GM12878 (cell line): Measurements from ENCODE around the gene KIDINS220. TPM values are rescaled to one million over a fixed set of nuclear protein-coding genes. Genes with fewer than 3 reads are reported as not detected.

ENCODE experiments used
- ATAC-seq: fragments of 200-7000 bp; cut with Tn5 transposase; 3 replicates; pipeline ENCODE4 v1.9.1; 2020; ENCODE audit warnings: mild to moderate bottlenecking, moderate library complexity
- BruUV-seq: library from RNA; stranded (reverse); fragments of 400-500 nt; replicated peaks from 2 replicates; lab custom pipeline; 2021; lab: Mats Ljungman, UMichigan
- CTCF ChIA-PET: fragments of 300-600 bp; sonication (Branson Sonifier 250); formaldehyde crosslinking; extraction: SDS; loops from one replicate; lab custom pipeline; 2021; ENCODE audit warnings: inconsistent platforms; lab: Yijun Ruan, JAX
- POLR2A ChIA-PET: fragments of 350-600 bp; formaldehyde crosslinking; extraction: SDS; loops from one replicate; lab custom pipeline; 2021; ENCODE audit warnings: inconsistent platforms; lab: Charles Lee
- RAD21 ChIA-PET: fragments of 300-600 bp; sonication (Branson Sonifier 250); formaldehyde crosslinking; loops from one replicate; lab custom pipeline; 2023; ENCODE audit warnings: antibody characterized with exemption; ENCODE audit not compliant: unreplicated experiment; lab: Charles Lee
- SMC1A ChIA-PET: fragments of 300-600 bp; sonication (Branson Sonifier 250); formaldehyde crosslinking; loops from one replicate; lab custom pipeline; 2023; ENCODE audit not compliant: unreplicated experiment, uncharacterized antibody; lab: Charles Lee
- DNase-seq: peaks from one replicate; pipeline ENCODE4 v3.0.0-alpha.2; 2011; ENCODE audit warnings: low read depth, low spot score
- FAIRE-seq: peaks from 3 replicates; lab custom pipeline; 2011; peaks lifted over from hg19 to GRCh38; lab: Jason Lieb, UNC
- H2AFZ ChIP-seq: 2 replicates; pipeline ENCODE4 v1.6.0; 2011; ENCODE audit warnings: low read depth, low read length, control low read depth; ENCODE audit not compliant: control insufficient read depth
- H3K27ac ChIP-seq: 2 replicates; pipeline ENCODE4 v1.5.1; 2011; ENCODE audit warnings: control low read depth; ENCODE audit not compliant: control insufficient read depth, insufficient read depth
- H3K27me3 ChIP-seq, 2 experiments: replicated peaks in 1 of 2; 2 replicates each; pipeline versions ENCODE4 v1.6.0 to v1.6.1; 2011; ENCODE audit warnings: low read length in 1 of 2; ENCODE audit not compliant: control insufficient read depth in 2 of 2, insufficient read depth in 2 of 2
- H3K36me3 ChIP-seq, 2 experiments: 2 replicates each; pipeline ENCODE4 v1.5.1; 2011; ENCODE audit warnings: low read length in 1 of 2; ENCODE audit not compliant: control insufficient read depth in 2 of 2, insufficient read depth in 2 of 2
- H3K4me1 ChIP-seq: 2 replicates; pipeline ENCODE4 v1.6.1; 2011; ENCODE audit warnings: mild to moderate bottlenecking, low read length, moderate library complexity, mixed read lengths; ENCODE audit not compliant: control insufficient read depth, insufficient read depth
- H3K4me2 ChIP-seq: 2 replicates; pipeline ENCODE4 v1.6.0; 2011; ENCODE audit warnings: control low read depth; ENCODE audit not compliant: control insufficient read depth, insufficient read depth
- H3K4me3 ChIP-seq: fragments of 200-600 bp; sonication (generic); 2 replicates; pipeline ENCODE4 v1.5.1; 2016
- H3K79me2 ChIP-seq: 2 replicates; pipeline ENCODE4 v1.6.0; 2011; ENCODE audit warnings: low read length; ENCODE audit not compliant: control insufficient read depth, insufficient read depth
- H3K9ac ChIP-seq: 2 replicates; pipeline ENCODE4 v1.8.0; 2011; ENCODE audit warnings: low read length, control low read depth, mixed read lengths; ENCODE audit not compliant: control insufficient read depth, insufficient read depth
- H3K9me3 ChIP-seq: replicated peaks from 3 replicates; pipeline ENCODE4 v1.5.1; 2011; ENCODE audit warnings: mild to moderate bottlenecking, low read length; ENCODE audit not compliant: control insufficient read depth, insufficient read depth
- H4K20me1 ChIP-seq: 2 replicates; pipeline ENCODE4 v1.6.0; 2011; ENCODE audit not compliant: control insufficient read depth, insufficient read depth
- BMI1 ChIP-seq: fragments of 450-650 bp; IDR thresholded peaks from 2 replicates; pipeline ENCODE4 v1.6.1; 2016; ENCODE audit warnings: mild to moderate bottlenecking, moderate library complexity, borderline replicate concordance
- EED ChIP-seq: sonication (generic); IDR thresholded peaks from 2 replicates; pipeline ENCODE4 v1.6.1; 2016; ENCODE audit warnings: antibody characterized with exemption, low read depth
- GABPA ChIP-seq: IDR thresholded peaks from 2 replicates; pipeline ENCODE4 v1.6.1; 2014; ENCODE audit warnings: antibody characterized with exemption, low read depth, mild to moderate bottlenecking, inconsistent platforms
- GATAD2B ChIP-seq: fragments of 450-650 bp; conservative IDR thresholded peaks from 2 replicates; pipeline ENCODE4 v1.6.1; 2017; ENCODE audit warnings: low read depth, mild to moderate bottlenecking, moderate library complexity
- HDAC2 ChIP-seq: fragments of 200-600 bp; sonication (generic); IDR thresholded peaks from 2 replicates; pipeline ENCODE4 v1.6.1; 2017
- IRF4 ChIP-seq: IDR thresholded peaks from 2 replicates; pipeline ENCODE4 v1.6.1; 2011; ENCODE audit warnings: low read depth, low read length
- MEF2A ChIP-seq: IDR thresholded peaks from 2 replicates; pipeline ENCODE4 v1.6.1; 2011; ENCODE audit warnings: low read depth, mild to moderate bottlenecking, low read length, moderate library complexity; ENCODE audit not compliant: insufficient read depth
- SP1 ChIP-seq: IDR thresholded peaks from one replicate; pipeline ENCODE4 v1.6.1; 2011; ENCODE audit warnings: low read depth, low read length
- STAT1 ChIP-seq: fragments of 450-650 bp; conservative IDR thresholded peaks from 2 replicates; pipeline ENCODE4 v1.6.1; 2014; ENCODE audit warnings: antibody characterized with exemption, mild to moderate bottlenecking
- SUPT20H ChIP-seq: IDR thresholded peaks from 2 replicates; pipeline ENCODE4 v1.6.1; 2011; ENCODE audit warnings: low read depth, mild to moderate bottlenecking, low read length, moderate library complexity, borderline replicate concordance; ENCODE audit not compliant: control insufficient read depth
- ZNF384 ChIP-seq: IDR thresholded peaks from 2 replicates; pipeline ENCODE4 v1.6.1; 2012; ENCODE audit warnings: low read depth, mild to moderate bottlenecking, low read length, improper control_type of control experiment, borderline replicate concordance
- ZNF622 ChIP-seq: fragments of 450-650 bp; IDR thresholded peaks from 2 replicates; pipeline ENCODE4 v1.6.1; 2017; ENCODE audit warnings: mild to moderate bottlenecking, inconsistent platforms
- ZSCAN29 ChIP-seq: fragments of 450-650 bp; IDR thresholded peaks from 2 replicates; pipeline ENCODE4 v1.6.1; 2017; ENCODE audit warnings: mild to moderate bottlenecking, moderate library complexity
- WGBS: methylation state at CpG from one replicate; pipeline ENCODE4 v1.1.6; 2016; ENCODE audit warnings: low lambda C conversion rate; ENCODE audit not compliant: insufficient replicate concordance, insufficient coverage; ENCODE audit errors: missing lambda C conversion rate; 5-methylcytosine and 5-hydroxymethylcytosine counted together
- in situ Hi-C: fragments of 300-500 bp; cut with MboI; formaldehyde crosslinking; loops from 9 replicates; pipeline ENCODE4 v1.14.3; 2018; ENCODE audit warnings: mixed read lengths
- intact Hi-C: fragments of 100-400 bp; cut with micrococcal nuclease; formaldehyde crosslinking; loops from one replicate; pipeline ENCODE4 v1.14.2; 2022; ENCODE audit not compliant: unreplicated experiment
- polyA plus RNA-seq, 11 experiments: library from polyadenylated mRNA; depleted of rRNA in 4 of 11; unstranded in 6 of 11; stranded (reverse) in 5 of 11; fragments of >200 nt; fragmentation: Nextera tagmentation in 4 of 11; fragmentation: Illumina TruSeq in 1 of 11; extraction: Ambion mirVana in 4 of 11; extraction: Trizol in 1 of 11; gene quantifications; 1 replicate in 1 of 11; 2 replicates in 10 of 11; pipeline versions ENCODE4 v1.2.1 to v1.2.3, GENCODE V29; 2011 to 2016; ENCODE audit warnings: inconsistent platforms in 2 of 11, missing spikeins in 2 of 11, low read depth in 1 of 11
- total RNA-seq, 4 experiments: library from RNA; depleted of rRNA in 3 of 4; stranded (reverse); fragments of >200 nt in 3 of 4; fragmentation: Illumina TruSeq in 1 of 4; extraction: Trizol in 1 of 4; gene quantifications; 2 replicates each; pipeline versions ENCODE4 v1.2.1 to v1.2.3, GENCODE V29; 2013 to 2021
- TF ChIP-seq, protein P1 (sequence below): fragments of 450-650 bp; formaldehyde crosslinking; IDR thresholded peaks from 2 replicates; pipeline ENCODE4 v1.4.0; 2022; ENCODE audit warnings: mild to moderate bottlenecking, moderate library complexity
- TF ChIP-seq, protein P2 (sequence below): fragments of 450-650 bp; formaldehyde crosslinking; IDR thresholded peaks from 2 replicates; pipeline ENCODE4 v1.4.0; 2020; ENCODE audit warnings: mild to moderate bottlenecking, moderate library complexity

The KIDINS220 gene
- total and polyA plus RNA-seq, 10 of the 15 experiments (the other 5 are each of a cell fraction or from before 2014, with no cell fraction given): 6.0 to 31.2 (median 16.0) TPM

DNA sequence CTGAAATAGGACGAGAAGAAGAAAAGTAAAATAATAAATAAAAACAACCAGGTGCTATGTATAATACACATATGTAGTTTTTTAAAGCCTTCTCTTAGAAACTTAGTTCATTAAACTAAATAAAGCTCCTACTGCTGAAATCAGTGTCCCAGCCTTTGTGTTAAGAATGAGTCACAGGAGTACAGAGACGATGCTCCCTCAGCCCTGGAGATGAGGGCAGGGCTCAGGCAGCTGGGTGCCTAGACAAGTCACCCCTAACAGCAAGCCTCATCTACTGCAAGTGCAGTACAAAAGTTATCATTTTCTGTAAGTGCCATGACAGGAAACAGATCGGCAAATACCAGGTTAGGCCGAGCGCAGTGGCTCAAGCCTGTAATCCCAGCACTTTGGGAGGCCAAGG lies 18.2 kb downstream of the KIDINS220 start:
- H3K36me3 ChIP-seq: peaks cover 0 to 1% of the 10 kb centered on the region in 2 experiments; a peak in 1 of 4 replicates
- no peak overlapping the region for H3K27ac ChIP-seq
- no peak overlapping the region for H3K9ac ChIP-seq
- no peak overlapping the region for H2AFZ ChIP-seq
- ChIA-PET SMC1A (interaction anchor here (0.7 kb wide), 1 partner anchor 35 kb away, joined by 3 read pairs; no protein-coding TSS in a partner anchor), RAD21 (interaction anchor here (0.8 kb wide), 1 partner anchor 10 kb away, joined by 3 read pairs; no protein-coding TSS in a partner anchor), POLR2A (no interaction called here), CTCF (no interaction called here)
- H3K27me3 ChIP-seq: no peaks in the 10 kb centered on the region
- FAIRE-seq: no peak
- H3K4me2 ChIP-seq: no peak overlapping the region
- no peaks in the 10 kb centered on the region for H3K79me2 ChIP-seq
- H3K4me1 ChIP-seq: no peaks in the 10 kb centered on the region
- no peak overlapping the region for H3K4me3 ChIP-seq
- 77% methylated on average over 5 of the region's 5 CpGs for WGBS
- intact Hi-C loops: no loop called here
- DNase-seq: no peak
- H4K20me1 ChIP-seq: no peaks in the 10 kb centered on the region
- in situ Hi-C loops: no loop called here
- no TSS peak for BruUV-seq
- no peaks in the 10 kb centered on the region for H3K9me3 ChIP-seq
- TF ChIP-seq STAT1: no peak
- TF ChIP-seq ZNF622: no peak
- TF ChIP-seq HDAC2: no peak
- TF ChIP-seq BMI1: no peak
- no peak for TF ChIP-seq SUPT20H
- TF ChIP-seq GABPA: no peak
- TF ChIP-seq, protein P1, sequence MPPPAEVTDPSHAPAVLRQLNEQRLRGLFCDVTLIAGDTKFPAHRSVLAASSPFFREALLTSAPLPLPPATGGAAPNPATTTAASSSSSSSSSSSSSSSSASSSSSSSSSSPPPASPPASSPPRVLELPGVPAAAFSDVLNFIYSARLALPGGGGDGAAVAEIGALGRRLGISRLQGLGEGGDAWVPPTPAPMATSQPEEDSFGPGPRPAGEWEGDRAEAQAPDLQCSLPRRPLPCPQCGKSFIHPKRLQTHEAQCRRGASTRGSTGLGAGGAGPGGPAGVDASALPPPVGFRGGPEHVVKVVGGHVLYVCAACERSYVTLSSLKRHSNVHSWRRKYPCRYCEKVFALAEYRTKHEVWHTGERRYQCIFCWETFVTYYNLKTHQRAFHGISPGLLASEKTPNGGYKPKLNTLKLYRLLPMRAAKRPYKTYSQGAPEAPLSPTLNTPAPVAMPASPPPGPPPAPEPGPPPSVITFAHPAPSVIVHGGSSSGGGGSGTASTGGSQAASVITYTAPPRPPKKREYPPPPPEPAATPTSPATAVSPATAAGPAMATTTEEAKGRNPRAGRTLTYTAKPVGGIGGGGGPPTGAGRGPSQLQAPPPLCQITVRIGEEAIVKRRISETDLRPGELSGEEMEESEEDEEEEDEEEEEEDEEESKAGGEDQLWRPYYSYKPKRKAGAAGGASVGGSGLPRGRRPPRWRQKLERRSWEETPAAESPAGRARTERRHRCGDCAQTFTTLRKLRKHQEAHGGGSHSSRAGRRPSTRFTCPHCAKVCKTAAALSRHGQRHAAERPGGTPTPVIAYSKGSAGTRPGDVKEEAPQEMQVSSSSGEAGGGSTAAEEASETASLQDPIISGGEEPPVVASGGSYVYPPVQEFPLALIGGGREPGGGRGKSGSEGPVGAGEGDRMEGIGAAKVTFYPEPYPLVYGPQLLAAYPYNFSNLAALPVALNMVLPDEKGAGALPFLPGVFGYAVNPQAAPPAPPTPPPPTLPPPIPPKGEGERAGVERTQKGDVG: no peak
- no peak for TF ChIP-seq SP1
- TF ChIP-seq EED: no peak
- no peak for TF ChIP-seq IRF4
- TF ChIP-seq ZSCAN29: no peak
- TF ChIP-seq ZNF384: no peak
- TF ChIP-seq, protein P2, sequence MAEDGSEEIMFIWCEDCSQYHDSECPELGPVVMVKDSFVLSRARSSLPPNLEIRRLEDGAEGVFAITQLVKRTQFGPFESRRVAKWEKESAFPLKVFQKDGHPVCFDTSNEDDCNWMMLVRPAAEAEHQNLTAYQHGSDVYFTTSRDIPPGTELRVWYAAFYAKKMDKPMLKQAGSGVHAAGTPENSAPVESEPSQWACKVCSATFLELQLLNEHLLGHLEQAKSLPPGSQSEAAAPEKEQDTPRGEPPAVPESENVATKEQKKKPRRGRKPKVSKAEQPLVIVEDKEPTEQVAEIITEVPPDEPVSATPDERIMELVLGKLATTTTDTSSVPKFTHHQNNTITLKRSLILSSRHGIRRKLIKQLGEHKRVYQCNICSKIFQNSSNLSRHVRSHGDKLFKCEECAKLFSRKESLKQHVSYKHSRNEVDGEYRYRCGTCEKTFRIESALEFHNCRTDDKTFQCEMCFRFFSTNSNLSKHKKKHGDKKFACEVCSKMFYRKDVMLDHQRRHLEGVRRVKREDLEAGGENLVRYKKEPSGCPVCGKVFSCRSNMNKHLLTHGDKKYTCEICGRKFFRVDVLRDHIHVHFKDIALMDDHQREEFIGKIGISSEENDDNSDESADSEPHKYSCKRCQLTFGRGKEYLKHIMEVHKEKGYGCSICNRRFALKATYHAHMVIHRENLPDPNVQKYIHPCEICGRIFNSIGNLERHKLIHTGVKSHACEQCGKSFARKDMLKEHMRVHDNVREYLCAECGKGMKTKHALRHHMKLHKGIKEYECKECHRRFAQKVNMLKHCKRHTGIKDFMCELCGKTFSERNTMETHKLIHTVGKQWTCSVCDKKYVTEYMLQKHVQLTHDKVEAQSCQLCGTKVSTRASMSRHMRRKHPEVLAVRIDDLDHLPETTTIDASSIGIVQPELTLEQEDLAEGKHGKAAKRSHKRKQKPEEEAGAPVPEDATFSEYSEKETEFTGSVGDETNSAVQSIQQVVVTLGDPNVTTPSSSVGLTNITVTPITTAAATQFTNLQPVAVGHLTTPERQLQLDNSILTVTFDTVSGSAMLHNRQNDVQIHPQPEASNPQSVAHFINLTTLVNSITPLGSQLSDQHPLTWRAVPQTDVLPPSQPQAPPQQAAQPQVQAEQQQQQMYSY (CRISPR knock-in tag): no peak
- no peak for TF ChIP-seq GATAD2B
- no peak for TF ChIP-seq MEF2A
- no peak for ATAC-seq
